Stimulated activated CD4-positive, alpha-beta T cell treated with anti-CD3 and anti-CD28 coated beads, Interleukin-1b, Interleukin-23, amount 100 ng/mL, for 24 hours (primary cell): ENCODE data around the gene PDGFRB.

Experiments used
- DNase-seq, 4 experiments: peaks; one replicate each; pipeline ENCODE4 v3.0.0-alpha.2; 2020; ENCODE audit warnings: low read depth in 4 of 4, low spot score in 1 of 4

Gene PDGFRB

DNA sequence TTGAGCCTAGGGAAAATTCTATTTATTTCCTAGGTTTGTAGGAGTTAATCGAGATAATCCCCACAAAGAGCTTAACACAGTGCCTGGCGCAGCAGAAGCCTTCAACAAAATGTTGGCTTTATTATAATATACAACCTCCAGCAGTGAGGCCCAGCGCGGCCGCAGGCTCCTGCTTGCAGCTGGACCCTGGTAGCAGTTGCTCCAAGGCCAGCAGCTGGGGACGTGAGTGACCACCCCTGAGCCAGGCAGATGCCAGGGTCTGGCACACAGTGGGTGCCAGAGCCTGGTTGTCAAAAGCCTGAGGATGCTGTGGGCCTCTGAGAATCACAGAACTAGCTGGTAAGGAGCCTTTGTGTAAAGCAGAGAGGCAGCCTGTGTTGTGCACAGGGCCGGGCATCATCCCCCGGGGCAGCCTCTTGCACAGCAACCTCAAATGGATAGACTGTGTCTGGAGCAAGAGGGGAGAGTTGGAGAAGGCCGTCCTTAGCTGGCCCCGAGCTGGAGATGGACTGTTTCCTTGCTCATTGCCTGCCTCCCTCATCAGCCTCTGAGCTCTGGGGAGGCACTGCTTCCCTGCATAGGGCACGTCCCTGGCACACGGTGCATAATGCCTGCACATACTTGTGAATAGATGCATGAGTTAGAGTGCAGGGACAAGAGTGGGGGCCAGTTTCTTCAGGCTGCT lies 86.5 kb downstream of the PDGFRB start:
- DNase-seq, result no peak

DNA sequence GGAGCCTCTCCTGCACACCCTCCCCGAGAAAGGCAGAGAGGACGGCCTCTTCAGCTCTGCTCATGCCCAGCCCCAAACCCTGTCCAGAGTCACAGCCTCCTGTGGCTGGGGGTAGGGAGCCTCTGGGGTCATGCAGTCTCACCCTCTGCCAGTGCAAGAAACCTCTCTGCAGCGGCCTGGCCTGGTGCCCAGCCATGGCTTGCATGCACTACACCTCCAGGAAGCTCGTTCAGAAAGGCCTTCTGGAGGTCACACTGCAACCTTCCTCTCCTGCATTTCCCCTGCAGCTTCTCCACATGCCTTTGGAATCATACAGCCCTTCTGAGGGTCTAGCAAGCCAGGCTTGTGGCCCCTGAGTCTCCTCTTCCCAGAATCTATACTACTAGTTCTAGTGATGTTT lies 87.2 kb downstream of the PDGFRB start:
- DNase-seq, result no peak

DNA sequence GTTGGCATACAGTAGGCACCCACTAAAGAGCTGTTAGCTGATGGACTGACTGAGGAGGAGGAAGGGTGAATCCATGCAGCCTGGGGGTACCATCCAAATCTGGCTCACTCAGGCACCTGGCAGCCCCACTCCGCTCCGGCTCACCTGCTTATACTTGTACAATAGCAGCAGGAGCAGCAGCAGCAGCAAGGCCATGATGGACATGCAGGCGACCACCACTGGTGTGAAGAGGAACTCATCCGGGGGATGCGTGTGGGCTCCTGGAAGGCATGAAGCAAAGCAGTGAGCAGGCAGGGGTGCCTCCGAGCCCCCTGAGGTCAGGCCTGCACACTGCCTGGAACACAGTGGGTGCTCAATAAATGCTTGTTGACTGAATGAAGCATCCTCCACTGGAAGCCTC lies 87.6 kb downstream of the PDGFRB start:
- DNase-seq, result no peak

DNA sequence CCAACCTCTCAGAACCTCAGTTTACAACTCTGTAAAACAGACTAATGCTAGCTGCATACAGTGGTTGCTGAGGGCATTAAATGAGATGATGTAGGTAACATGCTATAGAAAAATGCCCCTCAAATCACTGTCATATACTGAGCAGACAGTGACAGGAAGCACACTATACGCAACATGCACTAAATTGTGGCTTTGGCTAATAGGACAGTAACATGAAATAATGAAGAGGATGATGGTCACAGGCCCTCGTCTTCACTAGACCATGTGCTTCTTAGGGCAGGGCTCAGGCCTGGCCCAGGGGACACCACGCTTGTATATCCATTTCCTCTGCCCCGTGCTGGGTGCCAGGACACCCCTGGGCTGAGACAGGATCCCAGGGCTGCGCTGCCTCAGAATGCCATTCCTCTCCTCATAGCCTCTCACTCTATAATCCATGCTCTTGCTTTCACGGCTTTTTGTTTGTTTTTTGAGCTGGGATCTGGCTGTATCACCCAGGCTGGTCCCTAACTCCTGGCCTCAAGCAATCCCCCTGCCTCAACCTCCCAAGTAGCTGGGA lies 88.2 kb downstream of the PDGFRB start:
- DNase-seq, result no peak

DNA sequence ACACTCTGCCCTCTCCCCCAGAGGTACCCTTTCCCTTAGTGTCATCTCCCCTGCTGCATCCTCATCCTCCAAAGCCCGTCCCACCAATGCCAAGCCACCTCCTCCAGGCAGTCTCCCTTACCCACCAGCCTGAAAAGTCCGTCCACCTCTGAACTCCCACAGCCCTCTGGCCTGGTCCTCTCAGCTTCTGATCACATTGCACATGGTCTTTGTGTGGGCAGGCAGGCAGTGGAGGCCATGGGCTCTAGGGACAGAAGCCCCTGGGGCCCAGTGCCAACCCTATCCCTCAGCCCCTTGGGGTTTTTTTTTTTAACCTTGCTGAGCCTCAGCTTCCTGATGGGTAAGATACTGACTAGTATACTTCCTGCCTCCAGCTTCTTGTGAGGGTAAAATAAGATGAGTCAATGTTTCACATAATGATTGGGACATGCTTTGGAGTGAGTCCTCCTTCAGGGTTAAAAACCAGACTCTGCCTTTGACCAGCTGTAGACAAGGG lies 88.7 kb downstream of the PDGFRB start:
- DNase-seq, result no peak

DNA sequence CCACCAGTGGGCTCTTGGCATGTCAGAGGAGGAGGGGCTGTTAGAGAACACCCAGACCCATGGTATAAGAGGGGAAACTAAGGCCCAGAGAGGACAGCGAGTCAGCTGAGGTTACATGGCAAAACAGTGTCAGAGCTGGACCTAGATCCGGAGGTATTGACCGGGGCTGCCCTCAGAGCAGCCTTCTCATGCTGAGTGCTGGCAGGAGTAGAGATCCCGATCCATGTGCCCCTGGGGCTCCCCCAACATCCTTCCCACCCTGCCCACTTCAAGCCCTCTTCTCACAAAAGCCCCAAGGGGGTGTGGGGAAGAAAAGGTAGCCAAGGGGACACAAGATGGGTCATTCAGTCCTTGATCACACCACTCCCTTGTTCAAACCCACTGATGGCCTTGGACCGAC lies 89.2 kb downstream of the PDGFRB start:
- no peak for DNase-seq

DNA sequence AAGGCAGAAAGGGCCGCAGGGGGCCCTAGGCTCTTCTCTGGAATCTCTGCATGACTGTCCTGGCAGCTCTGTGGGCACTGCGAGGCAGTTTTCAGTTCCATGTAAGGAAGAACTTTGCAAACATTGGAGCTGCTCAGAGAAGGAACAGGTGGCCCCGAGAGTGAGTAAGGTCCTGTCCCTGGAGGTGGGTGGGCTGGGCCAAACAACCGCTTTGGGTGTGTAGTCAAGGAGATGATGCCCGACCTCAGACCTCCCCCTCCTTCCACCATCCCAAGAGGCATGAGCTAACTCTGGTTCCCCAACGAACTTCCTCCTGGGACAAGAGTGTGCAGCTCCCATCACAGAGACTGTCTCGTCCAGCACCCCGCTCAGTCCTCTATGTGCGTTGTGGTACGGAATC lies 89.8 kb downstream of the PDGFRB start:
- no peak for DNase-seq

DNA sequence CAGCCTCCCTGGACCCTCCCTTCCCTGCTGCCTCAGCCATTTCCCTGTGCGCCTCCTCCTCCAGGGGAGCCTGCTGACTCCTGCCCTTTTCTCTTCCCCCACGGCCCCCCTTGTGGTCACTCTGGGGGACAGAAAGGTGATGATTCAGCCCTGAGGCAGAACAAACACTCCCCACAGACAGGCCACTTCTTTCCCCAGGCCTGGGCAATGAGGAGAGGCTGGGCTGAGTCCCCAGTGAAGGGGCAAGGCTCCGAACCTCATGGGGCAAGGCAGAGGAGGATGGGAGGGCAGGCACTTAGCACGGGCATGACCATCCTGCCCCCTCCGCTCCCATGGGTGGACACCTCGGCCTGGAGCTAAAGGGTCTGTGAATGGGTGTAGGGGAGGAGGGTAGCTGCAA lies 90.3 kb downstream of the PDGFRB start:
- DNase-seq, result no peak

DNA sequence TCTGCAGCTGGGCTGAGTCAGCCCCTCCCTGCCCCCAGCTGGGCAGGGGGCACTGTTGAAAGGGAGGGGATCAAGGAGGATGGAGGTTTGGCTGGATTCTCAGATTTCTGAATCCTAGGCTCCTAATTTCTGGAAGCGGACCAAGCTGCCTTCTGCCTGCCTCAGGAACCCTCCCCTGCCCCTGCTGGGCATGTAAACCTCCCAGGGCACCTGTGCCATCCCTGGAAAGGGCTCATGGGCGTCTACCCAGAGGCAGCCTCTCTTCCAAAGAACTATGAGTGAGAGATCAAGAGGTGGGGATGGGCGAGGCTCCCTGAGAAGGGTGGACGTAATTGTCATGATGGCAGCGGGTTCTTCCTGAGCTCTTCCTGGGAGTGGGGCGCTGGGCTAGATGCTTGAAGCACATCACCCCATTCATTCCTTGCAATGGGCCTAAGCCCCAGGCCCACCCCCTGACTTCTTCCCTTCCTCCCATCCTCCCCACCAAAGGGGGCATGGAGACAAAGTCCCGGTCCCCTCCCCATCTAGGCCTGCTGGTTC lies 90.9 kb downstream of the PDGFRB start:
- no peak for DNase-seq
